IMR-90 (cell line): Measurements from ENCODE around the gene RLN3. TPM values are rescaled to one million over a fixed set of nuclear protein-coding genes. Genes with fewer than 3 reads are reported as not detected.

Experiments used
- ATAC-seq: fragments of 200-7000 bp; cut with Tn5 transposase; 2 replicates; pipeline ENCODE4 v1.9.1; 2020; ENCODE audit warnings: low read depth, mild to moderate bottlenecking, moderate library complexity
- BruUV-seq: library from RNA; stranded (reverse); fragments of 400-500 nt; replicated peaks from 2 replicates; lab custom pipeline; 2021; lab: Mats Ljungman, UMichigan
- CTCF ChIA-PET: fragments of 300-600 bp; formaldehyde crosslinking; extraction: SDS; loops from one replicate; lab custom pipeline; 2021; ENCODE audit warnings: antibody characterized with exemption; lab: Yijun Ruan, JAX
- POLR2A ChIA-PET: fragments of 300-600 bp; sonication (Branson Sonifier 250); formaldehyde crosslinking; loops from one replicate; lab custom pipeline; 2022; ENCODE audit warnings: antibody characterized with exemption; ENCODE audit not compliant: unreplicated experiment; lab: Charles Lee
- DNase-seq: peaks from one replicate; pipeline ENCODE4 v3.0.0; 2013
- H2AFZ ChIP-seq: replicated peaks from 2 replicates; pipeline ENCODE3; 2013; ENCODE audit warnings: low read length, mild to moderate bottlenecking; ENCODE audit not compliant: poor library complexity
- H2AK5ac ChIP-seq: 2 replicates; pipeline ENCODE4 v1.6.1; 2013; ENCODE audit warnings: low read depth, low read length, inconsistent platforms
- H2AK9ac ChIP-seq: replicated peaks from 2 replicates; pipeline ENCODE3; 2013; ENCODE audit warnings: mild to moderate bottlenecking, low read depth, low read length, moderate library complexity; ENCODE audit not compliant: poor library complexity
- H2BK120ac ChIP-seq: 2 replicates; pipeline ENCODE4 v1.6.1; 2013; ENCODE audit warnings: low read depth, low read length, inconsistent platforms
- H2BK15ac ChIP-seq: 3 replicates; pipeline ENCODE4 v1.6.1; 2013; ENCODE audit warnings: low read depth, low read length, inconsistent platforms
- H2BK20ac ChIP-seq: 2 replicates; pipeline ENCODE4 v1.6.1; 2013; ENCODE audit warnings: low read depth, mild to moderate bottlenecking, inconsistent platforms, low read length, moderate library complexity
- H2BK5ac ChIP-seq: 2 replicates; pipeline ENCODE4 v1.6.1; 2013; ENCODE audit warnings: mild to moderate bottlenecking, low read depth, low read length, inconsistent platforms; ENCODE audit not compliant: poor library complexity, severe bottlenecking
- H3K14ac ChIP-seq: replicated peaks from 2 replicates; pipeline ENCODE4 v1.6.1; 2013; ENCODE audit warnings: low read depth, low read length, inconsistent platforms
- H3K18ac ChIP-seq: 2 replicates; pipeline ENCODE4 v1.6.1; 2013; ENCODE audit warnings: low read depth, low read length, control low read depth
- H3K23ac ChIP-seq: 2 replicates; pipeline ENCODE4 v1.6.1; 2013; ENCODE audit warnings: low read depth, low read length, inconsistent platforms
- H3K27ac ChIP-seq: 2 replicates; pipeline ENCODE4 v1.5.1; 2013; ENCODE audit warnings: mild to moderate bottlenecking, control low read depth, low read length; ENCODE audit not compliant: insufficient read depth
- H3K27me3 ChIP-seq: 2 replicates; pipeline ENCODE4 v1.6.1; 2013; ENCODE audit warnings: low read length; ENCODE audit not compliant: control insufficient read depth, insufficient read depth
- H3K36me3 ChIP-seq: 2 replicates; pipeline ENCODE4 v1.6.1; 2013; ENCODE audit warnings: low read length, mixed read lengths; ENCODE audit not compliant: control insufficient read depth, insufficient read depth
- H3K4ac ChIP-seq: 2 replicates; pipeline ENCODE4 v1.6.1; 2013; ENCODE audit warnings: low read depth, low read length, inconsistent platforms
- H3K4me1 ChIP-seq: 2 replicates; pipeline ENCODE4 v1.6.1; 2013; ENCODE audit warnings: low read length, mixed read lengths; ENCODE audit not compliant: control insufficient read depth, insufficient read depth
- H3K4me2 ChIP-seq: 2 replicates; pipeline ENCODE4 v1.6.1; 2013; ENCODE audit warnings: low read depth, mild to moderate bottlenecking, control low read depth, low read length, moderate library complexity
- H3K4me3 ChIP-seq: 2 replicates; pipeline ENCODE4 v1.5.1; 2013; ENCODE audit warnings: low read depth, mild to moderate bottlenecking, control low read depth, low read length, moderate library complexity; ENCODE audit not compliant: insufficient read depth
- H3K56ac ChIP-seq: 2 replicates; pipeline ENCODE4 v1.6.1; 2013; ENCODE audit warnings: low read length, inconsistent platforms; ENCODE audit not compliant: insufficient read depth; ENCODE audit errors: extremely low read depth
- H3K79me1 ChIP-seq, 2 experiments: 2 replicates each; pipeline ENCODE4 v1.6.1; 2013; ENCODE audit warnings: low read length in 2 of 2, inconsistent platforms in 1 of 2, low read depth in 1 of 2
- H3K9ac ChIP-seq: 2 replicates; pipeline ENCODE4 v1.6.1; 2013; ENCODE audit warnings: low read depth, low read length, control low read depth
- H3K9me1 ChIP-seq: 2 replicates; pipeline ENCODE4 v1.6.1; 2013; ENCODE audit warnings: low read length, inconsistent platforms; ENCODE audit not compliant: insufficient read depth
- H3K9me3 ChIP-seq: 2 replicates; pipeline ENCODE4 v1.6.1; 2013; ENCODE audit warnings: low read length; ENCODE audit not compliant: control insufficient read depth, insufficient read depth
- H4K20me1 ChIP-seq: 2 replicates; pipeline ENCODE4 v1.6.1; 2013; ENCODE audit warnings: low read length, inconsistent platforms; ENCODE audit not compliant: insufficient read depth
- H4K5ac ChIP-seq: 2 replicates; pipeline ENCODE4 v1.6.1; 2013; ENCODE audit warnings: mild to moderate bottlenecking, low read depth, low read length, control low read depth
- H4K8ac ChIP-seq, 2 experiments: 2 replicates each; pipeline ENCODE4 v1.6.1; 2013; ENCODE audit warnings: low read depth in 2 of 2, low read length in 2 of 2, control low read depth in 1 of 2, inconsistent platforms in 1 of 2
- H4K91ac ChIP-seq: 2 replicates; pipeline ENCODE4 v1.6.1; 2013; ENCODE audit warnings: low read depth, low read length, inconsistent platforms; ENCODE audit not compliant: insufficient read depth
- BHLHE40 ChIP-seq: fragments of 150-350 bp; IDR thresholded peaks from 2 replicates; pipeline ENCODE4 v1.6.1; 2016; ENCODE audit warnings: mild to moderate bottlenecking, low read depth, low read length
- CEBPB ChIP-seq: IDR thresholded peaks from 2 replicates; pipeline ENCODE4 v1.6.1; 2012; ENCODE audit warnings: low read depth, low read length, improper control_type of control experiment
- CHD1 ChIP-seq: IDR thresholded peaks from 2 replicates; pipeline ENCODE4 v1.6.1; 2012; ENCODE audit warnings: low read depth, low read length, improper control_type of control experiment
- FOS ChIP-seq: fragments of 150-350 bp; IDR thresholded peaks from 2 replicates; pipeline ENCODE4 v1.6.1; 2016; ENCODE audit warnings: low read depth, low read length
- MAFK ChIP-seq: IDR thresholded peaks from 2 replicates; pipeline ENCODE4 v1.6.1; 2012; ENCODE audit warnings: low read depth, low read length, improper control_type of control experiment
- MAZ ChIP-seq: IDR thresholded peaks from 2 replicates; pipeline ENCODE4 v1.6.1; 2012; ENCODE audit warnings: low read depth, mild to moderate bottlenecking, low read length, improper control_type of control experiment, moderate library complexity, borderline replicate concordance
- MXI1 ChIP-seq: IDR thresholded peaks from 2 replicates; pipeline ENCODE4 v1.6.1; 2012; ENCODE audit warnings: low read depth, mild to moderate bottlenecking, low read length, moderate library complexity, borderline replicate concordance
- NFE2L2 ChIP-seq: fragments of 150-350 bp; IDR thresholded peaks from 2 replicates; pipeline ENCODE4 v1.6.1; 2016; ENCODE audit warnings: low read depth, mild to moderate bottlenecking, low read length
- POLR2A ChIP-seq: IDR thresholded peaks from 2 replicates; pipeline ENCODE4 v1.6.1; 2012; ENCODE audit warnings: mild to moderate bottlenecking, low read depth, low read length
- RAD21 ChIP-seq: IDR thresholded peaks from 2 replicates; pipeline ENCODE4 v1.6.1; 2012; ENCODE audit warnings: low read length, improper control_type of control experiment
- RCOR1 ChIP-seq: IDR thresholded peaks from 2 replicates; pipeline ENCODE4 v1.6.1; 2012; ENCODE audit warnings: mild to moderate bottlenecking, low read length, improper control_type of control experiment; ENCODE audit not compliant: insufficient replicate concordance
- RFX5 ChIP-seq: IDR thresholded peaks from 2 replicates; pipeline ENCODE4 v1.8.0; 2012; ENCODE audit warnings: low read depth, mild to moderate bottlenecking, low read length, moderate library complexity
- SMC3 ChIP-seq: fragments of 150-350 bp; IDR thresholded peaks from 2 replicates; pipeline ENCODE4 v1.6.1; 2016; ENCODE audit warnings: low read depth, mild to moderate bottlenecking, antibody characterized with exemption, low read length, moderate library complexity
- WGBS, 2 experiments: methylation state at CpG; one replicate each; pipeline versions ENCODE4 v1.1.5 to v1.1.7; 2013; ENCODE audit warnings: missing lambda C conversion rate in 2 of 2; ENCODE audit not compliant: insufficient read length in 1 of 2; ENCODE audit errors: extremely low coverage in 2 of 2; 5-methylcytosine and 5-hydroxymethylcytosine counted together
- dilution Hi-C: fragments of 300-500 bp; cut with HindIII; formaldehyde crosslinking; loops from one replicate; pipeline ENCODE4 v1.14.3; 2018; ENCODE audit warnings: low sequenced_read_pairs; ENCODE audit not compliant: unreplicated experiment
- in situ Hi-C: fragments of 300-500 bp; cut with MboI; formaldehyde crosslinking; loops from 3 replicates; pipeline ENCODE4 v1.14.3; 2019; ENCODE audit warnings: low sequenced_read_pairs, inconsistent platforms, mixed read lengths
- intact Hi-C: fragments of 100-400 bp; cut with micrococcal nuclease; formaldehyde crosslinking; loops from 2 replicates; pipeline ENCODE4 v1.10.0; 2022
- polyA plus RNA-seq, 3 experiments: library from polyadenylated mRNA; depleted of rRNA; stranded (reverse); fragments of >200 nt; gene quantifications; 2 replicates each; pipeline ENCODE4 v1.2.3, GENCODE V29; 2012; ENCODE audit warnings: low replicate concordance in 1 of 3
- total RNA-seq: library from RNA; depleted of rRNA; stranded (reverse); fragments of >200 nt; gene quantifications from 2 replicates; pipeline ENCODE4 v1.2.3, GENCODE V29; 2012
- TF ChIP-seq, protein P1 (sequence below): fragments of 150-350 bp; IDR thresholded peaks from 2 replicates; pipeline ENCODE4 v1.6.1; 2016; ENCODE audit warnings: low read depth, mild to moderate bottlenecking, low read length, moderate library complexity, borderline replicate concordance
- TF ChIP-seq, protein P2 (sequence below): fragments of 150-350 bp; IDR thresholded peaks from 2 replicates; pipeline ENCODE4 v1.6.1; 2017; ENCODE audit warnings: mild to moderate bottlenecking, antibody characterized with exemption, low read length, low read depth

The RLN3 gene
- total and polyA plus RNA-seq, 2 of the 4 experiments (the other 2 are of a cell fraction), result not detected

DNA sequence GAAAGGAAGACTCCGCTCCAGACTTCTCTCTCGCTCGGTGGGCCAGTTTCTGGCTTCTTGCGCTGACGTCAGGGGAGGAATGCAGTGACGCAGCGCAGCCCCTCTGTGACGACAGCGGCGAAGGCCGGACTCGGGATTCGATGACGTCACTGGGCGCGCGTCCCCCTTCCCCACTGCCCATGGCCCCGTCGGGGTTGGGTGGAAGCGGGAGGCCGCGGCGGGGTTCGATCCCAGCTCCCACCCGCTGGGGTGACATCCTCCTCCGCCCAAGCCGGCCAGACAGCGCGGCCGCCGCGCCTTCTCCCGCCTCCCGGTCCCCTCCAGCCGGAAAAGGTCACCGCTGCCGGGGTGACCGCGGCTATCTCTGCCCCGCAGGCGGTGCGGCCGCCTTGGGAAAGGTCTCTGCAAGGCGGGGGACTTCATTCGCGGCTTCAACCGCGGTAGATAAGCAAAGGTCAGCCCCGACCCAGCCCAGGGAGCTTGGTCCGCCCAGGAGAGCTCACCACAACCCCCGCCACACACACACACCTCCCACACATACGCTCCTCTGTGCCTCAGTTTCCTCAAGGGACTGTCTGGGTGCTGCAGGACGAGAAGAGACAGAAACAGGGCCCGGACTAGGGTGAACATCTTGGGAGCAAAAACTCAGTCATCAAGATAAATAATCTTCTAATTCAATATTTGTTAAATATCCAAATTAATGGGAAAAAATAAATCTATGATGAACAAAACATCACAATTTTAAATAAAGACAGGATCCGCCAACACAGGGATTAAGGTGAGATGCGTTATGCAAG, 21.0 kb upstream of the RLN3 start:
- ChIA-PET POLR2A (interaction anchor here (0.7 kb wide), 1 partner anchor 12 kb away, joined by 4 read pairs; no protein-coding TSS in a partner anchor), CTCF (no interaction called here)
- Histone ChIP-seq H2BK5ac (peak overlapping the region; percentile 81), H3K23ac (peak overlapping the region; percentile 83), H3K9me3 (no peaks in the 10 kb centered on the region), H3K36me3 (no peaks in the 10 kb centered on the region), H2AK5ac (peak overlapping the region; percentile 91), H2AK9ac (peak overlapping the region; percentile 95), H3K14ac (peak overlapping the region; percentile 84), H4K91ac (peak overlapping the region; percentile 78), H3K4me1 (peaks cover 4% of the 10 kb centered on the region; the same call in 1 of the 2 replicates), H2BK120ac (peak overlapping the region; percentile 75), H2AFZ (peak overlapping the region; percentile 98), H3K18ac (peak overlapping the region; percentile 54; the same call in 1 of the 2 replicates), H3K56ac (0 out of 2 replicates have a peak overlapping the region, but pooled peaks have one; percentile 54), H3K9me1 (peaks cover 5% of the 10 kb centered on the region; the same call in 1 of the 2 replicates), H4K8ac (peak overlapping the region; percentile 62 to 97), H3K27me3 (no peaks in the 10 kb centered on the region), H3K4me2 (peak overlapping the region; percentile 49), H3K4me3 (peak overlapping the region; percentile 54), H3K9ac (peak overlapping the region; percentile 51), H3K79me1 (peaks cover 0 to 21% of the 10 kb centered on the region in 2 experiments; a peak in 3 of 4 replicates), H3K27ac (peak overlapping the region; percentile 74), H2BK20ac (peak overlapping the region; percentile 34; the same call in 1 of the 2 replicates), H2BK15ac (peak overlapping the region; percentile 61; the same call in 1 of the 3 replicates), H3K4ac (peak overlapping the region; percentile 90), H4K5ac (peak overlapping the region; percentile 51), H4K20me1 (peaks cover 9% of the 10 kb centered on the region)
- peak; percentile 40 for ATAC-seq
- in situ Hi-C loops (no loop called here), dilution Hi-C loops (no loop called here), intact Hi-C loops (no loop called here)
- BruUV-seq, result no TSS peak
- WGBS, 2 experiments, result 0% methylated on average over 4 of the region's 56 CpGs; no CpG with 5 or more reads in 1 of the 2 experiments
- no peak for DNase-seq
- no peak; the same call in 1 of the 2 replicates for TF ChIP-seq FOS
- TF ChIP-seq MXI1, result 0 out of 2 replicates have a peak, but pooled peaks have one; percentile 14
- TF ChIP-seq, protein P1, sequence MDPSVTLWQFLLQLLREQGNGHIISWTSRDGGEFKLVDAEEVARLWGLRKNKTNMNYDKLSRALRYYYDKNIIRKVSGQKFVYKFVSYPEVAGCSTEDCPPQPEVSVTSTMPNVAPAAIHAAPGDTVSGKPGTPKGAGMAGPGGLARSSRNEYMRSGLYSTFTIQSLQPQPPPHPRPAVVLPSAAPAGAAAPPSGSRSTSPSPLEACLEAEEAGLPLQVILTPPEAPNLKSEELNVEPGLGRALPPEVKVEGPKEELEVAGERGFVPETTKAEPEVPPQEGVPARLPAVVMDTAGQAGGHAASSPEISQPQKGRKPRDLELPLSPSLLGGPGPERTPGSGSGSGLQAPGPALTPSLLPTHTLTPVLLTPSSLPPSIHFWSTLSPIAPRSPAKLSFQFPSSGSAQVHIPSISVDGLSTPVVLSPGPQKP, result no peak
- TF ChIP-seq POLR2A, result peak; percentile 73
- TF ChIP-seq NFE2L2, result no peak
- TF ChIP-seq CEBPB, result no peak
- no peak for TF ChIP-seq MAFK
- peak; percentile 70 for TF ChIP-seq MAZ
- TF ChIP-seq, protein P2, sequence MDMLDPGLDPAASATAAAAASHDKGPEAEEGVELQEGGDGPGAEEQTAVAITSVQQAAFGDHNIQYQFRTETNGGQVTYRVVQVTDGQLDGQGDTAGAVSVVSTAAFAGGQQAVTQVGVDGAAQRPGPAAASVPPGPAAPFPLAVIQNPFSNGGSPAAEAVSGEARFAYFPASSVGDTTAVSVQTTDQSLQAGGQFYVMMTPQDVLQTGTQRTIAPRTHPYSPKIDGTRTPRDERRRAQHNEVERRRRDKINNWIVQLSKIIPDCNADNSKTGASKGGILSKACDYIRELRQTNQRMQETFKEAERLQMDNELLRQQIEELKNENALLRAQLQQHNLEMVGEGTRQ, result no peak
- TF ChIP-seq SMC3, result no peak
- no peak for TF ChIP-seq RFX5
- TF ChIP-seq RAD21, result no peak
- peak; percentile 82 for TF ChIP-seq RCOR1
- 0 out of 2 replicates have a peak, but pooled peaks have one; percentile 41 for TF ChIP-seq BHLHE40
- no peak for TF ChIP-seq CHD1
